A673 (cell line): Measurements from ENCODE around the gene LRRC74A. TPM values are rescaled to one million over a fixed set of nuclear protein-coding genes. Genes with fewer than 3 reads are reported as not detected.

Source experiments
- BruUV-seq: library from RNA; stranded (reverse); fragments of 400-500 nt; replicated peaks from 2 replicates; lab custom pipeline; 2021; lab: Mats Ljungman, UMichigan
- CTCF ChIA-PET: fragments of 300-600 bp; sonication (Branson Sonifier 250); formaldehyde crosslinking; loops from one replicate; lab custom pipeline; 2022; ENCODE audit warnings: antibody characterized with exemption; lab: Charles Lee
- POLR2A ChIA-PET: fragments of 300-600 bp; sonication (Branson Sonifier 250); formaldehyde crosslinking; loops from one replicate; lab custom pipeline; 2022; ENCODE audit warnings: antibody characterized with exemption; ENCODE audit not compliant: low non-redundant PET; lab: Charles Lee
- DNase-seq: peaks from one replicate; pipeline ENCODE4 v3.0.0-alpha.2; 2015; ENCODE audit warnings: low spot score
- H3K27ac ChIP-seq: fragments of 200-600 bp; sonication (generic); 2 replicates; pipeline ENCODE4 v1.5.1; 2016; ENCODE audit warnings: mixed run types, low read depth, mild to moderate bottlenecking, mixed read lengths, antibody characterized with exemption, low read length; ENCODE audit not compliant: poor library complexity, severe bottlenecking
- H3K27me3 ChIP-seq: fragments of 200-600 bp; sonication (generic); replicated peaks from 2 replicates; pipeline ENCODE4 v1.6.1; 2017; ENCODE audit warnings: mixed run types, low read depth, mild to moderate bottlenecking, mixed read lengths, antibody characterized with exemption, low read length; ENCODE audit not compliant: insufficient read depth, poor library complexity
- H3K36me3 ChIP-seq: fragments of 200-600 bp; sonication (generic); 2 replicates; pipeline ENCODE4 v1.6.1; 2016; ENCODE audit warnings: mixed run types, mild to moderate bottlenecking, mixed read lengths, antibody characterized with exemption, low read length; ENCODE audit not compliant: insufficient read depth, poor library complexity, severe bottlenecking
- H3K4me1 ChIP-seq: fragments of 200-600 bp; sonication (generic); 2 replicates; pipeline ENCODE4 v1.6.1; 2017; ENCODE audit warnings: mixed run types, mild to moderate bottlenecking, mixed read lengths, antibody characterized with exemption, low read length; ENCODE audit not compliant: insufficient read depth, poor library complexity, severe bottlenecking
- H3K4me3 ChIP-seq: fragments of 200-600 bp; sonication (generic); 2 replicates; pipeline ENCODE4 v1.5.1; 2016; ENCODE audit warnings: low read depth, mixed run types, mild to moderate bottlenecking, mixed read lengths, low read length; ENCODE audit not compliant: poor library complexity, severe bottlenecking
- H3K9me3 ChIP-seq: fragments of 200-600 bp; sonication (generic); 2 replicates; pipeline ENCODE4 v1.6.1; 2016; ENCODE audit warnings: mixed run types, low read depth, mild to moderate bottlenecking, mixed read lengths, antibody characterized with exemption, low read length; ENCODE audit not compliant: poor library complexity, severe bottlenecking
- CTCF ChIP-seq: fragments of 300-800, 200-600 bp; sonication (generic); conservative IDR thresholded peaks from 2 replicates; pipeline ENCODE4 v1.5.1; 2017; ENCODE audit warnings: low read depth, mild to moderate bottlenecking, antibody characterized with exemption, low read length, moderate library complexity, mixed read lengths
- EZH2 ChIP-seq: fragments of 200-600 bp; sonication (generic); IDR thresholded peaks from 2 replicates; pipeline ENCODE4 v1.6.1; 2017; ENCODE audit warnings: borderline replicate concordance, low read depth, mild to moderate bottlenecking, mixed read lengths, antibody characterized with exemption, low read length; ENCODE audit not compliant: poor library complexity, severe bottlenecking
- intact Hi-C: fragments of 100-400 bp; cut with micrococcal nuclease; formaldehyde crosslinking; loops from one replicate; pipeline ENCODE4 v1.10.0; 2022; ENCODE audit not compliant: unreplicated experiment
- total RNA-seq: library from RNA; stranded (reverse); gene quantifications from 2 replicates; pipeline ENCODE4 v1.2.3, GENCODE V29; 2021

LRRC74A gene
- total RNA-seq, 1 experiment from 2014 or later = not detected

GRCh38 chr14:76880449-76880848, 54.2 kb downstream of the LRRC74A start:
- intact Hi-C loops = no loop called here
- ChIA-PET POLR2A (no interaction called here), CTCF (no interaction called here)
- Histone ChIP-seq H3K27ac (no peak overlapping the region), H3K4me1 (no peaks in the 10 kb centered on the region), H3K9me3 (no peaks in the 10 kb centered on the region), H3K27me3 (no peaks in the 10 kb centered on the region), H3K36me3 (no peaks in the 10 kb centered on the region), H3K4me3 (no peak overlapping the region)
- no peak for DNase-seq
- BruUV-seq = no TSS peak
- TF ChIP-seq CTCF (no peak), EZH2 (no peak)

GRCh38 chr14:76881348-76881747, 55.1 kb downstream of the LRRC74A start:
- ChIA-PET POLR2A (no interaction called here), CTCF (no interaction called here)
- Histone ChIP-seq H3K27ac (no peak overlapping the region), H3K36me3 (no peaks in the 10 kb centered on the region), H3K9me3 (no peaks in the 10 kb centered on the region), H3K4me3 (no peak overlapping the region), H3K27me3 (no peaks in the 10 kb centered on the region), H3K4me1 (no peaks in the 10 kb centered on the region)
- intact Hi-C loops = no loop called here
- TF ChIP-seq CTCF = no peak
- TF ChIP-seq EZH2 = no peak
- no TSS peak for BruUV-seq
- DNase-seq = no peak

- TF ChIP-seq EZH2 = no peak
- TF ChIP-seq CTCF = no peak
- Histone ChIP-seq H3K4me1 (no peaks in the 10 kb centered on the region), H3K27ac (no peak overlapping the region), H3K27me3 (no peaks in the 10 kb centered on the region), H3K9me3 (no peaks in the 10 kb centered on the region), H3K4me3 (no peak overlapping the region), H3K36me3 (no peaks in the 10 kb centered on the region)
- CTCF ChIA-PET = no interaction called here
- POLR2A ChIA-PET = no interaction called here
- BruUV-seq = no TSS peak
- peak; percentile 29 for DNase-seq
- intact Hi-C loops = no loop called here
These were observed 56.4 kb downstream of the LRRC74A start for GRCh38 chr14:76882651-76883050.
